C4-2B (cell line): Measurements from ENCODE around the gene HS6ST1.

ENCODE experiments used
- ZFX ChIP-seq: fragments of 450-650 bp; IDR thresholded peaks from 2 replicates; pipeline ENCODE4 v1.6.1; 2017
- TF ChIP-seq, protein P1 (sequence below): fragments of 450-650 bp; conservative IDR thresholded peaks from 2 replicates; pipeline ENCODE4 v1.5.1; 2017; ENCODE audit warnings: mild to moderate bottlenecking

- TF ChIP-seq, protein P1, sequence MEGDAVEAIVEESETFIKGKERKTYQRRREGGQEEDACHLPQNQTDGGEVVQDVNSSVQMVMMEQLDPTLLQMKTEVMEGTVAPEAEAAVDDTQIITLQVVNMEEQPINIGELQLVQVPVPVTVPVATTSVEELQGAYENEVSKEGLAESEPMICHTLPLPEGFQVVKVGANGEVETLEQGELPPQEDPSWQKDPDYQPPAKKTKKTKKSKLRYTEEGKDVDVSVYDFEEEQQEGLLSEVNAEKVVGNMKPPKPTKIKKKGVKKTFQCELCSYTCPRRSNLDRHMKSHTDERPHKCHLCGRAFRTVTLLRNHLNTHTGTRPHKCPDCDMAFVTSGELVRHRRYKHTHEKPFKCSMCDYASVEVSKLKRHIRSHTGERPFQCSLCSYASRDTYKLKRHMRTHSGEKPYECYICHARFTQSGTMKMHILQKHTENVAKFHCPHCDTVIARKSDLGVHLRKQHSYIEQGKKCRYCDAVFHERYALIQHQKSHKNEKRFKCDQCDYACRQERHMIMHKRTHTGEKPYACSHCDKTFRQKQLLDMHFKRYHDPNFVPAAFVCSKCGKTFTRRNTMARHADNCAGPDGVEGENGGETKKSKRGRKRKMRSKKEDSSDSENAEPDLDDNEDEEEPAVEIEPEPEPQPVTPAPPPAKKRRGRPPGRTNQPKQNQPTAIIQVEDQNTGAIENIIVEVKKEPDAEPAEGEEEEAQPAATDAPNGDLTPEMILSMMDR, result no peak
- TF ChIP-seq ZFX, result no peak
Measured at GRCh38 chr2:128306931-128307460, 11.7 kb downstream of the HS6ST1 start.
